Keratinocyte (primary cell): ENCODE results near the gene ITGB3. TPM values are rescaled to one million over a fixed set of nuclear protein-coding genes. Genes with fewer than 3 reads are reported as not detected.

Experiments
- DNase-seq: peaks from one replicate; pipeline ENCODE4 v3.0.0-alpha.2; 2011; ENCODE audit warnings: low read depth, missing footprints, low spot score
- FAIRE-seq: peaks from 2 replicates; lab custom pipeline; 2011; peaks lifted over from hg19 to GRCh38; lab: Jason Lieb, UNC
- H2AFZ ChIP-seq: 2 replicates; pipeline ENCODE4 v1.6.0; 2012; ENCODE audit warnings: low read length, control low read depth, inconsistent platforms; ENCODE audit not compliant: control insufficient read depth
- H3K27ac ChIP-seq: 2 replicates; pipeline ENCODE4 v1.5.1; 2011; ENCODE audit warnings: low read length; ENCODE audit not compliant: control insufficient read depth, insufficient read depth
- H3K27me3 ChIP-seq: 3 replicates; pipeline ENCODE4 v1.6.0; 2011; ENCODE audit warnings: low read length; ENCODE audit not compliant: control insufficient read depth, insufficient read depth; ENCODE audit errors: extremely low read depth
- H3K36me3 ChIP-seq, 2 experiments: 2 replicates in 1 of 2; 3 replicates in 1 of 2; pipeline ENCODE4 v1.5.1; 2011; ENCODE audit warnings: low read length in 2 of 2, mild to moderate bottlenecking in 1 of 2; ENCODE audit not compliant: control insufficient read depth in 2 of 2, insufficient read depth in 2 of 2; ENCODE audit errors: extremely low read depth in 1 of 2
- H3K4me1 ChIP-seq: 3 replicates; pipeline ENCODE4 v1.5.1; 2011; ENCODE audit warnings: low read length; ENCODE audit not compliant: control insufficient read depth, insufficient read depth; ENCODE audit errors: extremely low read depth
- H3K4me2 ChIP-seq: 3 replicates; pipeline ENCODE4 v1.6.0; 2011; ENCODE audit warnings: low read depth, low read length; ENCODE audit not compliant: control insufficient read depth, insufficient read depth; ENCODE audit errors: extremely low read depth
- H3K4me3 ChIP-seq, 3 experiments: fragments of 200-600 bp in 1 of 3; sonication (generic) in 1 of 3; 2 replicates in 2 of 3; 3 replicates in 1 of 3; pipeline ENCODE4 v1.5.1; 2011 to 2016; ENCODE audit warnings: low read length in 3 of 3, mild to moderate bottlenecking in 3 of 3, control low read depth in 2 of 3, inconsistent platforms in 1 of 3, low read depth in 1 of 3, mixed read lengths in 1 of 3, mixed run types in 1 of 3, moderate library complexity in 1 of 3; ENCODE audit not compliant: control insufficient read depth in 2 of 3, insufficient read depth in 2 of 3; ENCODE audit errors: extremely low read depth in 1 of 3
- H3K79me2 ChIP-seq: 2 replicates; pipeline ENCODE4 v1.6.0; 2012; ENCODE audit warnings: low read length; ENCODE audit not compliant: control insufficient read depth, insufficient read depth
- H3K9ac ChIP-seq: 3 replicates; pipeline ENCODE4 v1.6.0; 2011; ENCODE audit warnings: low read length; ENCODE audit not compliant: control insufficient read depth, insufficient read depth; ENCODE audit errors: extremely low read depth
- H3K9me1 ChIP-seq: 3 replicates; pipeline ENCODE4 v1.6.0; 2011; ENCODE audit warnings: low read length; ENCODE audit not compliant: control insufficient read depth, insufficient read depth; ENCODE audit errors: extremely low read depth
- H3K9me3 ChIP-seq: 2 replicates; pipeline ENCODE4 v1.5.1; 2012; ENCODE audit warnings: low read depth, low read length; ENCODE audit not compliant: control insufficient read depth
- H4K20me1 ChIP-seq: 3 replicates; pipeline ENCODE4 v1.6.0; 2011; ENCODE audit warnings: low read length; ENCODE audit not compliant: control insufficient read depth, insufficient read depth; ENCODE audit errors: extremely low read depth
- CTCF ChIP-seq, 3 experiments: IDR thresholded peaks in 1 of 3; conservative IDR thresholded peaks in 1 of 3; optimal IDR thresholded peaks in 1 of 3; 2 replicates in 2 of 3; 3 replicates in 1 of 3; pipeline versions ENCODE3 to v1.5.1; 2011; ENCODE audit warnings: low read length in 3 of 3, mild to moderate bottlenecking in 3 of 3, moderate library complexity in 2 of 3, control low read depth in 1 of 3, inconsistent platforms in 1 of 3; ENCODE audit not compliant: insufficient read depth in 2 of 3; ENCODE audit errors: extremely low read depth in 1 of 3
- EZH2 ChIP-seq: IDR thresholded peaks from one replicate; pipeline ENCODE4 v1.6.1; 2012; ENCODE audit warnings: inconsistent platforms, mild to moderate bottlenecking, low read length, moderate library complexity
- dilution Hi-C: fragments of 300-500 bp; cut with MboI; formaldehyde crosslinking; loops from one replicate; pipeline ENCODE4 v1.7.0; 2020; ENCODE audit warnings: low sequenced_read_pairs; ENCODE audit not compliant: extremely low pct_ligation_motif_present
- polyA plus RNA-seq, 5 experiments: library from polyadenylated mRNA; depleted of rRNA in 3 of 5; stranded (reverse) in 3 of 5; stranded (forward) in 1 of 5; unstranded in 1 of 5; fragments of >200 nt; gene quantifications; 1 replicate in 1 of 5; 2 replicates in 3 of 5; 3 replicates in 1 of 5; pipeline versions ENCODE4 v1.2.1 to v1.2.3, GENCODE V29; 2011 to 2012; ENCODE audit warnings: missing spikeins in 2 of 5, low read depth in 1 of 5, low replicate concordance in 1 of 5

The ITGB3 gene
- polyA plus RNA-seq, 1 donor (not counting 4 experiments of a cell fraction or from before 2014, with no cell fraction given) = not detected

GRCh38 chr17:47281216-47281615, 27.6 kb downstream of the ITGB3 start:
- Histone ChIP-seq H3K27me3 (peaks cover 16% of the 10 kb centered on the region), H3K27ac (no peak overlapping the region), H3K36me3 (no peaks in the 10 kb centered on the region), H3K4me3 (no peak overlapping the region), H3K9me1 (no peaks in the 10 kb centered on the region), H3K4me1 (no peaks in the 10 kb centered on the region), H4K20me1 (no peaks in the 10 kb centered on the region), H3K4me2 (no peak overlapping the region), H2AFZ (no peak overlapping the region), H3K9me3 (no peaks in the 10 kb centered on the region), H3K79me2 (no peaks in the 10 kb centered on the region), H3K9ac (no peak overlapping the region)
- dilution Hi-C loops = no loop called here
- DNase-seq = no peak
- FAIRE-seq = no peak
- no peak for TF ChIP-seq CTCF (optimal IDR thresholded peaks at IDR 0.05 in 1 of 3, IDR thresholded peaks at IDR 0.05 in 1 of 3, conservative IDR thresholded peaks at IDR 0.05 in 1 of 3; ENCODE audit: extremely low read depth in 1 of 3, insufficient read depth in 2 of 3, low read length in 3 of 3)
- no peak for TF ChIP-seq EZH2

- no peak for TF ChIP-seq CTCF (optimal IDR thresholded peaks at IDR 0.05 in 1 of 3, IDR thresholded peaks at IDR 0.05 in 1 of 3, conservative IDR thresholded peaks at IDR 0.05 in 1 of 3; ENCODE audit: extremely low read depth in 1 of 3, insufficient read depth in 2 of 3, low read length in 3 of 3)
- TF ChIP-seq EZH2 = no peak
- Histone ChIP-seq H3K27me3 (peaks cover 34% of the 10 kb centered on the region), H3K36me3 (no peaks in the 10 kb centered on the region), H2AFZ (no peak overlapping the region), H4K20me1 (no peaks in the 10 kb centered on the region), H3K4me1 (no peaks in the 10 kb centered on the region), H3K79me2 (no peaks in the 10 kb centered on the region), H3K4me3 (no peak overlapping the region), H3K9ac (no peak overlapping the region), H3K4me2 (no peak overlapping the region), H3K9me3 (no peaks in the 10 kb centered on the region), H3K27ac (no peak overlapping the region), H3K9me1 (no peaks in the 10 kb centered on the region)
- dilution Hi-C loops = no loop called here
- DNase-seq (no peak), FAIRE-seq (no peak)
Observed at GRCh38 chr17:47285003-47285402, 31.4 kb downstream of the ITGB3 start.
